Neural cell (in vitro differentiated cells): ENCODE data around the gene HYOU1. TPM values are rescaled to one million over a fixed set of nuclear protein-coding genes. Genes with fewer than 3 reads are reported as not detected.

Experiments used
- H2AFZ ChIP-seq: fragments of 200-600, 300-800 bp; sonication (generic), shearing (Covaris generic); 2 replicates; pipeline ENCODE4 v1.6.0; 2014; ENCODE audit warnings: low read depth, mild to moderate bottlenecking, antibody characterized with exemption, low read length, moderate library complexity
- H3F3A ChIP-seq: fragments of 200-600 bp; shearing (Covaris generic); 2 replicates; pipeline ENCODE4 v1.6.1; 2016; ENCODE audit warnings: mild to moderate bottlenecking, moderate library complexity, mixed read lengths, antibody characterized with exemption, low read length; ENCODE audit not compliant: insufficient read depth, poor library complexity, severe bottlenecking
- H3K27ac ChIP-seq: fragments of 200-600, 300-800 bp; sonication (generic), shearing (Covaris generic); 2 replicates; pipeline ENCODE4 v1.5.1; 2014; ENCODE audit warnings: mild to moderate bottlenecking, low read length, moderate library complexity
- H3K27me3 ChIP-seq: fragments of 300-800, 200-600 bp; sonication (generic), shearing (Covaris generic); 2 replicates; pipeline ENCODE4 v1.6.0; 2014; ENCODE audit warnings: mild to moderate bottlenecking, low read depth, low read length, moderate library complexity; ENCODE audit not compliant: insufficient read depth
- H3K36me3 ChIP-seq: fragments of 300-800, 200-600 bp; sonication (generic), shearing (Covaris generic); 2 replicates; pipeline ENCODE4 v1.5.1; 2014; ENCODE audit warnings: mild to moderate bottlenecking, antibody characterized with exemption, low read length, moderate library complexity; ENCODE audit not compliant: insufficient read depth
- H3K4me2 ChIP-seq: fragments of 300-800, 200-600 bp; sonication (generic), shearing (Covaris generic); 2 replicates; pipeline ENCODE4 v1.6.0; 2014; ENCODE audit warnings: mild to moderate bottlenecking, low read length
- H3K4me3 ChIP-seq: fragments of 300-800, 200-600 bp; sonication (generic), shearing (Covaris generic); 2 replicates; pipeline ENCODE4 v1.5.1; 2014; ENCODE audit warnings: mild to moderate bottlenecking, low read length, moderate library complexity
- H3K79me2 ChIP-seq: fragments of 200-600 bp; shearing (Covaris generic); replicated peaks from 2 replicates; pipeline ENCODE4 v1.6.0; 2014; ENCODE audit warnings: mild to moderate bottlenecking, low read length, moderate library complexity; ENCODE audit not compliant: insufficient read depth
- H3K9ac ChIP-seq: fragments of 300-800, 200-600 bp; sonication (generic), shearing (Covaris generic); 2 replicates; pipeline ENCODE4 v1.6.1; 2016; ENCODE audit warnings: mild to moderate bottlenecking, low read length, mixed read lengths
- H3K9me2 ChIP-seq: fragments of 200-600 bp; shearing (Covaris generic); 2 replicates; pipeline ENCODE4 v1.6.1; 2016; ENCODE audit warnings: mild to moderate bottlenecking, low read length, mixed read lengths; ENCODE audit not compliant: insufficient read depth
- H3K9me3 ChIP-seq: fragments of 200-600, 300-800 bp; sonication (generic), shearing (Covaris generic); 2 replicates; pipeline ENCODE4 v1.6.1; 2016; ENCODE audit warnings: mild to moderate bottlenecking, mixed run types, low read length, moderate library complexity, mixed read lengths
- H4K20me1 ChIP-seq: fragments of 200-600 bp; shearing (Covaris generic); 2 replicates; pipeline ENCODE4 v1.6.1; 2016; ENCODE audit warnings: mild to moderate bottlenecking, mixed run types; ENCODE audit not compliant: insufficient read depth
- CTCF ChIP-seq: fragments of 450-650 bp; IDR thresholded peaks from 2 replicates; pipeline ENCODE4 v1.5.1; 2014; ENCODE audit warnings: antibody characterized with exemption, mild to moderate bottlenecking, moderate library complexity; ENCODE audit not compliant: poor library complexity, severe bottlenecking
- EP300 ChIP-seq: fragments of 450-650 bp; conservative IDR thresholded peaks from 2 replicates; pipeline ENCODE4 v1.6.1; 2014; ENCODE audit warnings: antibody characterized with exemption, mild to moderate bottlenecking, moderate library complexity; ENCODE audit not compliant: poor library complexity, severe bottlenecking
- EZH2 ChIP-seq: fragments of 200-600, 300-800 bp; shearing (Covaris generic), sonication (generic); IDR thresholded peaks from 2 replicates; pipeline ENCODE4 v1.6.1; 2014; ENCODE audit warnings: antibody characterized with exemption, low read length, borderline replicate concordance, mild to moderate bottlenecking; ENCODE audit not compliant: insufficient read depth, poor library complexity, severe bottlenecking
- MXI1 ChIP-seq: fragments of 450-650 bp; conservative IDR thresholded peaks from 2 replicates; pipeline ENCODE4 v1.6.1; 2014; ENCODE audit warnings: antibody characterized with exemption, mild to moderate bottlenecking; ENCODE audit not compliant: poor library complexity, severe bottlenecking
- POLR2AphosphoS5 ChIP-seq: IDR thresholded peaks from 2 replicates; pipeline ENCODE4 v1.6.1; 2012
- RAD21 ChIP-seq: fragments of 450-650 bp; conservative IDR thresholded peaks from 2 replicates; pipeline ENCODE4 v1.6.1; 2014; ENCODE audit warnings: antibody characterized with exemption, mild to moderate bottlenecking, moderate library complexity
- REST ChIP-seq: IDR thresholded peaks from 2 replicates; pipeline ENCODE4 v1.6.1; 2012; ENCODE audit warnings: borderline replicate concordance
- SMC3 ChIP-seq: fragments of 450-650 bp; conservative IDR thresholded peaks from 2 replicates; pipeline ENCODE4 v1.6.1; 2014; ENCODE audit warnings: antibody characterized with exemption, mild to moderate bottlenecking, moderate library complexity; ENCODE audit not compliant: poor library complexity
- TAF1 ChIP-seq: IDR thresholded peaks from 2 replicates; pipeline ENCODE4 v1.6.1; 2012; ENCODE audit warnings: low read depth
- polyA plus RNA-seq: library from polyadenylated mRNA; depleted of rRNA; stranded (reverse); fragments of >200 nt; gene quantifications from 2 replicates; pipeline ENCODE4 v1.2.3, GENCODE V29; 2014

HYOU1 gene
- polyA plus RNA-seq, 1 donor from 2014 or later = 68.4 TPM

GRCh38 chr11:119016216-119017009 is 40.6 kb downstream of the HYOU1 start:
- Histone ChIP-seq H3K79me2 (peaks cover 45% of the 10 kb centered on the region), H3K9me2 (no peaks in the 10 kb centered on the region), H3K9ac (no peak overlapping the region), H2AFZ (no peak overlapping the region), H3F3A (no peaks in the 10 kb centered on the region), H3K9me3 (no peaks in the 10 kb centered on the region), H3K4me2 (no peak overlapping the region), H3K36me3 (peaks cover 12% of the 10 kb centered on the region), H4K20me1 (no peaks in the 10 kb centered on the region), H3K27me3 (no peaks in the 10 kb centered on the region), H3K27ac (no peak overlapping the region), H3K4me3 (peak overlapping the region; percentile 75)
- TF ChIP-seq REST = no peak
- TF ChIP-seq EP300 = no peak
- no peak for TF ChIP-seq SMC3
- TF ChIP-seq MXI1 = no peak
- TF ChIP-seq CTCF = no peak
- no peak for TF ChIP-seq TAF1
- TF ChIP-seq EZH2 = no peak
- no peak for TF ChIP-seq RAD21
- no peak for TF ChIP-seq POLR2AphosphoS5

- Histone ChIP-seq H3K79me2 (peaks cover 34% of the 10 kb centered on the region), H3K27me3 (no peaks in the 10 kb centered on the region), H2AFZ (no peak overlapping the region), H3K9me2 (no peaks in the 10 kb centered on the region), H3K9ac (no peak overlapping the region), H3K4me3 (no peak overlapping the region), H4K20me1 (no peaks in the 10 kb centered on the region), H3F3A (no peaks in the 10 kb centered on the region), H3K4me2 (no peak overlapping the region), H3K9me3 (no peaks in the 10 kb centered on the region), H3K27ac (no peak overlapping the region), H3K36me3 (peaks cover 12% of the 10 kb centered on the region)
- TF ChIP-seq EZH2 (no peak), SMC3 (no peak), CTCF (no peak), MXI1 (no peak), EP300 (no peak), REST (no peak), POLR2AphosphoS5 (no peak), RAD21 (no peak), TAF1 (no peak)
Observed at GRCh38 chr11:119015054-119015611, 41.9 kb downstream of the HYOU1 start.
